Activated naive CD8-positive, alpha-beta T cell (primary cell): ENCODE measurements around the gene TBC1D16.

Source experiments
- H3K27ac Mint-ChIP-seq: one replicate; pipeline ENCODE4 v1.8.0; 2021; ENCODE audit warnings: mixed read lengths
- H3K27me3 Mint-ChIP-seq: one replicate; pipeline ENCODE4 v1.8.0; 2021; ENCODE audit warnings: mixed read lengths
- H3K36me3 Mint-ChIP-seq: one replicate; pipeline ENCODE4 v1.8.0; 2021; ENCODE audit warnings: mixed read lengths
- H3K4me1 Mint-ChIP-seq: one replicate; pipeline ENCODE4 v1.8.0; 2021; ENCODE audit warnings: low read depth, mixed read lengths
- H3K4me3 Mint-ChIP-seq: one replicate; pipeline ENCODE4 v1.8.0; 2021; ENCODE audit warnings: mild to moderate bottlenecking, mixed read lengths
- H3K9me3 Mint-ChIP-seq: one replicate; pipeline ENCODE4 v1.8.0; 2021; ENCODE audit warnings: low read depth, mixed read lengths

Gene TBC1D16

DNA sequence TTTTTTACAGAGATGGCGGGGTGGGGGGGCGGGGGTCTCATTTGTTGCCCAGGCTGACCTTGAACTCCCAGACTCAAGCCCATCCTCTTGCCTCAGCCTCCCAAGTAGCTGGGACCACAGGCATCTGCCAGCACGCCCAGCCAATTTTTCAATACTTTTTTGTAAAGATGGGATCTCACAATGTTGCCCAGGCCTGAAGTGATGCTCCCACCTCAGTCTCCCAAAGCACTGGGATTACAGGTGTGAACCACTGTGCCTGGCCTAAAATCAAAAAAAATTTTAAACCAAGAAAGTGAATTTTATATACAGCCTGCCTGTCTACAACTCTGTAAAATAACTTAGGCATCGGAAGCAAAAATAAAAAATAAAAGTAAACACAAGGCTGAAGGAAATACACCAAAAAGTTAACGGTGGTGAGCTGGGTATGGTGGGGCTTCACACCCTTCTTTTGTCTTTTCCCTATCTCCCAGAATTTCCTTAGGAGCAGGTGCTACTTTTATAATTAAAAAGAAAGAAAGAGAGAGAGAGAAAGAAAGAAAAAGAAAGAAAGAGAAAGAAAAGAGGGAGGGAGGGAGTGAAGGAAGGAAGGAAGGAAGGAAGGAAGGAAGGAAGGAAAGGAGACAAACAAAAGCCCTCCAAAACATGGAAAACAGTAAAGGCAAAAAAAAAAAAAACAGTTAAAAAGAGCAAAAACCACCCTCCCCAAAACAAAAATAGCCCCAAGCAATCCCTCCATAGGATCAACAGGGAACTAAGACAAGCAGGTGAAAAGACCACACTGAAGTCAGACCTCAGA, 51.4 kb downstream of the TBC1D16 start:
- Mint-ChIP-seq H3K4me3 (no peak overlapping the region), H3K4me1 (peaks cover 8% of the 10 kb centered on the region), H3K27me3 (no peaks in the 10 kb centered on the region), H3K27ac (no peak overlapping the region), H3K9me3 (no peaks in the 10 kb centered on the region), H3K36me3 (no peaks in the 10 kb centered on the region)

DNA sequence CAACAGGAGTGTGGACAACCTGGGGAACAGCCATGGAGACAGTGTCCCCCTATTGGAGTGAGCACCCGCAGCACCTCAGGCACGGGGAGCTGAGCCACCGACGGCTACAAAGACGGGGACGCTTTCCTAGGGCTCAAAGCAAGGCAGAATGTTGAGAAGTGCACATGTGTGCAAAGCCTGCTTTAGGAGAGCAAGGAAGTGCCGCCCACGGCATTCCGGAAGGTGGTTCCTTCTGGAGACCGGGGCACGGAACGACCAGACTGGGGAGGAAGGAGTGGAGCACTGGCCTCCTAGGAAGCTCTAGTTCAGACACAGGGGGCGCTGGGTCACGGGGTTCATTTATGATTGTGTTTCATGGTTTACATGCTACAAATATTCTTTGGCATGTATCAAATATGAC, 52.2 kb downstream of the TBC1D16 start:
- no peak overlapping the region for H3K27ac Mint-ChIP-seq
- H3K4me3 Mint-ChIP-seq, result no peak overlapping the region
- H3K9me3 Mint-ChIP-seq, result no peaks in the 10 kb centered on the region
- no peaks in the 10 kb centered on the region for H3K36me3 Mint-ChIP-seq
- H3K27me3 Mint-ChIP-seq, result no peaks in the 10 kb centered on the region
- H3K4me1 Mint-ChIP-seq, result peaks cover 7% of the 10 kb centered on the region

DNA sequence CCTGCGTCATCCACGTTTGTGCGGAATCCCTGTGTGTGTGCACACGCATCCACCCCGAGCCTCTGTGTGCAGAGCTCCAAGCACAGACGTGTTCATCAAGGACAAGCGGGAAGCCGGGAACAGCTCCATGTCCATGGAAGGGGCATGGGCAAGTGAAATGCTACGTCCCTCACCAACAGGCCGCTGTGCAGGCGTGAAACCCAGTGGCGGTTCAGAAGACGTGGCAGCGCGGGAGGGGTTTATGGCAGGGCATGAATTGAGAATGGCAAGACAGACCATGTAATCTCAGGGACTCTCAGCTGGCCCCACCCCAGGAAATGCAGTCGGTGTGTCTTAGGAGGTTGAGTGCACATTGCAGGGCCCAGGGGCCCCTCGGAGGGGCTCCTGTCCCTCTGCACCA, 52.7 kb downstream of the TBC1D16 start:
- H3K27ac Mint-ChIP-seq, result no peak overlapping the region
- peaks cover 3% of the 10 kb centered on the region for H3K4me1 Mint-ChIP-seq
- no peaks in the 10 kb centered on the region for H3K36me3 Mint-ChIP-seq
- H3K27me3 Mint-ChIP-seq, result no peaks in the 10 kb centered on the region
- H3K4me3 Mint-ChIP-seq, result no peak overlapping the region
- no peaks in the 10 kb centered on the region for H3K9me3 Mint-ChIP-seq

DNA sequence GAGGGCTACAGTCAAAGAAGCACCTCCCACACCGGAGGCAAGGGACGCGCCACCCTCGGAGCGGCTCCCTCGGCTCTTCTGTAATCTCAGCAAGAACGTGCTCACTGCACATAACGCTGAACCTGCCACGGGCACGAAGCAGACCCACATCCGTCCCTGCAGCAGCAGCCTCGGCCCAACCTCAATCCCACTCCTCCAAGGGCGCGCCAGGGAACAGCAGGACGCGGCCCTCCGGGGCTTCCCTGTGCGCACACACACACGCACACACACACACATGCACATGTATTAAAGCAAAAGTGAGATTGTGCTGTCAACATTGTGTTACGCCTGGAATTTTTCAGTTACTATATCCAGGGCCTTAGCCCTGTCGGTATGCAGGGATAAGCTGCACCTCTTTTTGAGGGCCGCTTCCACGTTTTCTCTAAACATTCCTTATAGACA, 54.0 kb downstream of the TBC1D16 start:
- Mint-ChIP-seq H3K9me3 (no peaks in the 10 kb centered on the region), H3K4me1 (no peaks in the 10 kb centered on the region), H3K36me3 (no peaks in the 10 kb centered on the region), H3K4me3 (no peak overlapping the region), H3K27me3 (no peaks in the 10 kb centered on the region), H3K27ac (no peak overlapping the region)

DNA sequence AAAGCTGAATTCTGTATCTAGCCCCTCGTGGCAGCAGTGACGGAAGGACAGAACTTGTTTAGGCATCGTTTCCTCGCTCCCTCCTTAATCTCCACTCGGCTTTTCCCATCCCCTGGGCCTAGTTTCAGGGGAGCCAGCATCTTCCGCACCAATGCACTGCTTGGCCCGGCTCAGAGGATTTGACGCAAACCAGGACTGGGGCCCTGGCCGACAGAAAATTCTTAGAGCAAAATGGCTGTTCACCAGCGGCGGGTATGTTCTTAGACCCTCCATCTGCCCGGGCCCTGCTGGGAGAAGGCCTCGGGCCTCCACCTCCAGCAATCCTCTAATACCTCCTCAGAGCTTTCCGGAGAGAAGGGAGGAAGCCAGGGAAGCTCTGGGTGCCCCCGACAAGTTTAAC, 54.6 kb downstream of the TBC1D16 start:
- H3K27ac Mint-ChIP-seq, result no peak overlapping the region
- H3K4me1 Mint-ChIP-seq, result no peaks in the 10 kb centered on the region
- H3K36me3 Mint-ChIP-seq, result no peaks in the 10 kb centered on the region
- no peaks in the 10 kb centered on the region for H3K9me3 Mint-ChIP-seq
- no peak overlapping the region for H3K4me3 Mint-ChIP-seq
- no peaks in the 10 kb centered on the region for H3K27me3 Mint-ChIP-seq

DNA sequence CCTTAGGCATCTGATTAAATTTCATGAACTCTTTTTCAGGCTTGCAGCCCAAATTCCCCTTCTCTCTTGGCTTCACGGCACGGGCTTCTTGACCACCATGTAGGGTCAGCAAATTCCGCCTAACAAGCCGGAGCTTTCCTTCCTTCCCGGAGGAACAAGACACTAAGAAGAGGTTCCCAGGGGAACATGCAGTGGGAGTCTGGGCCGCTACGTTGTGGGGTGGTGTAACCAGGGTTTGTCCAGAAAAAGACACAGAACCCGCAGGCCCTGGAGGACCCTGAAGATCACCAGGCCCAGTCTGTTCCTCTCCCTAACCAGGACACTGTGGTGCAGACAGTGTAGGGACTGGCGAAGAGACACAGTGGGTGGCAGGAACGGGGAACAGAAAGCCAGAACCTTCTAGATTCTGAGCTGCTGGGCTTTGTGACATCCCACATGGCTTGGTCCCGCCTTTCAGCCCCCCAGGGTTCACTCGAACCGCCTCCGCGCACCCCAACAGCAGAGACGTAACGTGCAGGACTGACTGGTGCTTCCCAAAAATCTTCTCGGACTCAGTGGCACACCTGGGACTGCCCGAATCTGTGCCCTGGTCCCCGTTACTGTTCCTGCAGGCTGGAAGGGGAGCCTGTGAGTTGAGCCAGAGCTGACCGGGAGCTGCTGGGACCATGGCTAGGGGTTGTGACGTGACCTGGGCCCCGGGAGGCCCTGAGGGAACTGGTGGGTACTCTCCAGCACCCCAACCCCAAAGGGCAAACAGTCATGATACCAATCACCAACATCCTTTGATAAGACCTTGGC, 55.2 kb downstream of the TBC1D16 start:
- Mint-ChIP-seq H3K4me3 (no peak overlapping the region), H3K36me3 (no peaks in the 10 kb centered on the region), H3K27me3 (no peaks in the 10 kb centered on the region), H3K9me3 (no peaks in the 10 kb centered on the region), H3K4me1 (no peaks in the 10 kb centered on the region), H3K27ac (no peak overlapping the region)

DNA sequence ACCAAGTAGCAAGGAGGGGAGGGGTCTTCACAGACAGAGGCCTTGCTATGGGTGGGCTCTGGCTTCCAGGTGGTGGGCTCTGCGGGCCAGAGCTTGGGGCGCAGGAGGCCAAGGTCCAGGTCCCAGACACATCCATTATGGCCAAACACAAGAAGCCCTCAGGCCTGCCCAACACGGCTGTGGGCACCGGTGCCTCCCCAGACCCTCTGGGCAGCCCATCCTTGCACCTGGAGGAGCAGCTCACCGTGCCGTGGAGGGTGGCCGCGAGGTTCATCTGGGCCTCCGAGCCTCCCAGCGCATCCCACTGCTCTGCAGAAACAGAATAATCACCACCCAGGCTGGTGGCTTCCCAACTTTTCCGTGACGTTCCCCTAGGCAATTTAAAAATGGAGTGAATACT, 55.9 kb downstream of the TBC1D16 start:
- Mint-ChIP-seq H3K27me3 (no peaks in the 10 kb centered on the region), H3K27ac (no peak overlapping the region), H3K9me3 (no peaks in the 10 kb centered on the region), H3K36me3 (no peaks in the 10 kb centered on the region), H3K4me1 (no peaks in the 10 kb centered on the region), H3K4me3 (no peak overlapping the region)

DNA sequence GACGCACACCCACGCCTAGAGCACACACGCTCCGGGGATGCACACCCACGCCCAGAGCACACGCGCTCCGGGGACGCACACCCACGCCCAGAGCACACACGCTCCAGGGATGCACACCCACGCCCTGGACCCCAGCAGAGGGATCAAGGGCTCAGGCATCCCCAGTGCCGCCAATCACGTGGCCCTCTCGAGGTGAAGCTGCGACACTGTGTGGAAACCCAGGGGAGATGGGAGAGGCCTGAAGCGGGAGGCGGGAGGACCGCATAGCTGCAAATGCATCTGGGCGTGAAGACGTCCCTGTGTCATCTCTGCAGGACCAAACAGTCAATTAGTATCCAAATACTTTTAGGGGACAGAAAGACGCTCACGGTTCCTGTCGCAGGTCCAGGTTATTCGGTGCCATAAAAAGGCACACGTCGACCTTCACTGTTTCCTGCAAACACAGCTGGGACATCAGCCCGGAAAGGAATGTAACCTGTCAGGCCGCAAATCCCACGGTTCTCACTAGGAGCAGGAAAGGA, 56.4 kb downstream of the TBC1D16 start:
- Mint-ChIP-seq H3K9me3 (no peaks in the 10 kb centered on the region), H3K4me3 (no peak overlapping the region), H3K36me3 (no peaks in the 10 kb centered on the region), H3K27ac (no peak overlapping the region), H3K27me3 (no peaks in the 10 kb centered on the region), H3K4me1 (no peaks in the 10 kb centered on the region)

DNA sequence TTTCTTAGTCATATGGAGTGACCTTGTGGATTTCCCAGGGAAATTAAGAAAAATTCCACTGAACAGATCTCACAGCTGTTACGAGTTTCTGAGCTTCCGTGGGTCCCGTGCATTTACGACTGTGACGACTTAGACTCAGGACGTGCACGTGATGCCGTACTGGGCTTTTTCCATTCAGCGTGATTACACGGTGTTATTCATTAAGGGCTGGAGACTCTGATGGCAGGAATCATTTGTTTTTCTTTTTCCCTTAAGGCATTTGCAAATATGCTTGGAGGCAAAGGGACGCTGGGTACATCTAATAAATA, 57.2 kb downstream of the TBC1D16 start:
- Mint-ChIP-seq H3K4me1 (no peaks in the 10 kb centered on the region), H3K4me3 (no peak overlapping the region), H3K9me3 (no peaks in the 10 kb centered on the region), H3K27me3 (no peaks in the 10 kb centered on the region), H3K36me3 (no peaks in the 10 kb centered on the region), H3K27ac (no peak overlapping the region)

DNA sequence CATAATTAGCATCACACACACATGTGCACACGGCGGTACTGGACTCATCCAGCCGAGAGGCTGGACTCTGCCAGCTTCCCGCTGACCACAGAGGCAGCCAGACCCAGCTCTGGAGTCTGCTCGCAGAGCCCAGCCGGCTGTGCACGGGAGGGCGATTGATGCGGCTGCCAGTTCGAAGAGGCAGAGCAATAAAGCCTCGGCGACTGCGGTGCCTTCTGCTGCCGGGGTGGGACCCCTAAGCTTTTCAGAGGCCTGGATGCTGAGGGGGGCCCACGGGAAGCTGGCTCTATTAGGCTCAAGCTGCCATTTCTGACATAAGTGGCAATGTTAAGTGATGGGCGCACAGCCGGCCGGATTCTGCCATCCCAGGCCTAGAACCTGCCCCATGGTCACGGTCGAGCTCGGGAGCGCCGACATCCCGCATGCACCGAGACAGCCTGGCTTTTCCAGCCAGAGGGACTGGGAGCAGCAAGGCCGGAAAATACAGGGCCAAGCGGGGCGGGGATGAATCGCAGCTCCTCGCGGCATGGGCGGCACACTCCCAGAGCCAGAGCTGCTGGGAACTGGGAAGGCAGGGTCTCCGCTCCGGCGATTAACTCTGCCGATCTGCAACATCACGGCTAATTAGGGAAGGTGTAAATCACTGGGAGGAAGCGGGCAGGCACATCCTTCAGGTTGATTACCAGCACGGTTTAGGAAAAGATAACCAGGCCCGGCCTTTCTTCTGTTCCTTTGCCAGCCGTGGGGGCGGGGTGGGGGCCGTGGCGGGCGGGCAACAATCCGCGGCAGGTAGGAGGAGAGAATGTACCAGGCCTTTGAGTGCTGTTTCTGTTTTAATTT, 57.7 kb downstream of the TBC1D16 start:
- H3K27ac Mint-ChIP-seq, result no peak overlapping the region
- H3K9me3 Mint-ChIP-seq, result no peaks in the 10 kb centered on the region
- no peaks in the 10 kb centered on the region for H3K27me3 Mint-ChIP-seq
- H3K4me3 Mint-ChIP-seq, result no peak overlapping the region
- H3K36me3 Mint-ChIP-seq, result no peaks in the 10 kb centered on the region
- H3K4me1 Mint-ChIP-seq, result no peaks in the 10 kb centered on the region

DNA sequence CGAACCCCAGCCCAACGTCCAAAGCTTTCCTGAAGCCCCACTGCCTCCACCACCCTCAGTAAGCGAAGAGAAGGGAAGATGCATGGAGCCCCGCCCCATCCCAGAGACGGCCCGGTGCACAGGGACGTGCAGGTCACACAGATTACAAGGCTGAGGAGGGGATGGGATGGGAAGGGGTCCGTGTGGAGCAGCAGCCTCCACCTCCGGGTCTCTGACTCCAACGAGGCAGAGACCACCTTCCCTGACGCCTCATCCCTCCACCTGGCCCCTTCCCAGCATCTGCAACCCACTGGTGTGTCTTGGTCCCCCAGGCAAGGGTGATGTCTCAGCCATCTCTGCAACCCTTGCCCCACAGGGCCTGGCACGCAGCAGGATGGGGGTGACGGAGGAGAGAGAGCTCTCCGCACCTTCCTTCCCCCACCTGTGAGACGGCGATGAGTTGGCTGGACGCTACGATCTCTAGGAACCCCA, 58.5 kb downstream of the TBC1D16 start:
- Mint-ChIP-seq H3K9me3 (no peaks in the 10 kb centered on the region), H3K36me3 (no peaks in the 10 kb centered on the region), H3K4me3 (no peak overlapping the region), H3K27ac (no peak overlapping the region), H3K27me3 (no peaks in the 10 kb centered on the region), H3K4me1 (no peaks in the 10 kb centered on the region)

DNA sequence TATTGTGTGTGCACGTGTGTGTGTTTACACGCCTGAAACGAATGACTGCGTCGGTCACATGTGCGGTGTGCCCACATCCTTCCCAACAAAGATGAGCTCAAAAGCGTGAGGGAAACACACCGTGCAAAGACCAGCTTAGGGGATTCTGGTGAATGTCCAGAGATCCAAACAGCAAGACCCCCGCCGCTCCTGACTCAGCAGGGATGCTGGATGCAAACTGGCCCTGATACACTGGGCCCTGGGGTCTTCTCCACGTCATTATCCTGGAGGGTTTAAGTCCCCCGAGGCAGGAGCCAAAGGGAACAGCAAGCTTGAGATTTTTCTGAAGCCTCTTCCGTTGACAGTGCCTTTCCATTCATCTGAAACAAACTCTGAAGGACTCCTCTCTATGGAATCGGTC, 59.2 kb downstream of the TBC1D16 start:
- Mint-ChIP-seq H3K4me3 (no peak overlapping the region), H3K27ac (no peak overlapping the region), H3K4me1 (no peaks in the 10 kb centered on the region), H3K27me3 (no peaks in the 10 kb centered on the region), H3K9me3 (no peaks in the 10 kb centered on the region), H3K36me3 (no peaks in the 10 kb centered on the region)

DNA sequence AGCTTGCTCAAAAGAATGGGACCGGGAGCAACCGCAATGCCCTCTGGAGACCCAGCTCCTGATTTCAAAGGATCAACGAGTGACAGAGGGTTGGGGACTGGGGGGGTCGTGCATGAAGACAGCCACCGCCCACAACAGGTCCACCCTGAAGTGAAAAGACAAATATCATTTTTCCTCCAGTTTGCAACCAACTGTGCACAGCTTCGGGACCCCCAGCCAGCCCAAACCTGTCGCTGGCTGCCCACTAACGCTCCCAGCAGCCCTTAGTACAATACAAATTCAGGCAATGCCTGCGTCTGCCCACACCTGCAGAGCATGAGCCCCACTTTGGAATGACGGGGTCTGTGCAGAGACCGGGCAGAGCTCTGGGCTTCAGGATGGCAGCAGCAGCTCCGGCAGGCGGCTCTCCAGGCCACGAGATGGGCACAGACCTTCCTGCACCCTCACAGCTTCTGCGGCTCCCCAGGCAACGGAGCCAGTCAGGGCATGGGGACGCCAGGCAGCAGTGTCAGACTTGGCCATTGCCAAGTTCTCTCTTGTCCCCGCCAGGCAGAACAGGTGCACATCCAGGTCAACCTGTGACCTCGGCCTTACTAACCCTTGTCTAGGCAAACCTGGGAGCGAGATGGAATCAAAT, 60.1 kb downstream of the TBC1D16 start:
- Mint-ChIP-seq H3K27ac (no peak overlapping the region), H3K27me3 (no peaks in the 10 kb centered on the region), H3K9me3 (no peaks in the 10 kb centered on the region)

DNA sequence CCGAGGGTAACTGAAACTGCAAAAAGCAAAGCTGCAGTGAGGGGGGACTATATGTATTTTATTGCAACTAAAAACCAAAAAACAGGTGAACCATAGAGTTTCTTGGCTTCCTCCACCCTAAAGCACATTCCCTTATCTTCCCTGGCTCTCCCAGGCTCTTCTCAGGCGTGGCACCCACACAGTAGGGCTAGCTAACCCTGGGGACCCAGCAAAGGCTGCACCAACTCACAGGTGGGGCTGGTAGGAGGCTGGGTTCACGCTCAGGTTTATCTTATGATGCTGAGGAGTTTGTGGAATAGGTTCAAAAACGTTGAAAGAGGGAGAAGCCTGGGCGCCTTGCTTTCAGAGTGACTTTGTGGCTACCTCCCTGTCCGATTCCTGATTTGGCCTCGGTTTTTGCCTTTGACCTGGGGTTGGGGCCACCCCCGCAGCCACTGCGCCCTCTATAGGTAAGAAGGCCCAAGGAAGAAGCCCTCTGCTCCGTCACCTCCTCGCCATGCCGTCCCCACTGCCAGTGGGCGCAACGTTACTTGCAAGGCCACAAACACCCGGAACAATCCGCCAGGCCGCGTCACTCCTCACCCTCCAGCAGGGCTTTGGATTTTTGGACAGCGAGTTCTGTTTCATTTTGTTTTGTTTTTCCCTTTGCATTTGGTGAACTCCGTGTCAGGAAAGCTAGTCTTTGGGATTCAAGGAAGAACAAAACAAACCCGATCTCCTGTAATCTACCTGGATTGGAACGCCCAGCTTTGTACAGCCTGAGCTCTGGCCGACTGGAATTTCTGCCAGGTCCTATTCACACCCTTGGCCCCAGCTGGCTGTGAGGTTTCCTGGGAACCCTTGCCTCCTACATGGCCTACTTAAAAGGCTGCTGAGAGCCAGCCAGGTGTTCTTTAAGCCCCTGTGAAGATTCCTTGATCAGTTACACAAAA, 60.8 kb downstream of the TBC1D16 start:
- no peaks in the 10 kb centered on the region for H3K4me1 Mint-ChIP-seq

More for the DNA sequence above, 60.1 kb downstream of the TBC1D16 start:
- Mint-ChIP-seq H3K4me1 (no peaks in the 10 kb centered on the region), H3K4me3 (no peak overlapping the region), H3K36me3 (no peaks in the 10 kb centered on the region)

More for the DNA sequence above, 60.8 kb downstream of the TBC1D16 start:
- H3K4me3 Mint-ChIP-seq, result no peak overlapping the region
- H3K27ac Mint-ChIP-seq, result no peak overlapping the region
- H3K36me3 Mint-ChIP-seq, result no peaks in the 10 kb centered on the region
- peaks cover 2% of the 10 kb centered on the region for H3K27me3 Mint-ChIP-seq
- no peaks in the 10 kb centered on the region for H3K9me3 Mint-ChIP-seq
